ENCODE results near the gene GLRX. TPM values are rescaled to one million over a fixed set of nuclear protein-coding genes. Genes with fewer than 3 reads are reported as not detected.

The GLRX gene
- total RNA-seq, 1 donor from 2014 or later = 139 TPM

DNA sequence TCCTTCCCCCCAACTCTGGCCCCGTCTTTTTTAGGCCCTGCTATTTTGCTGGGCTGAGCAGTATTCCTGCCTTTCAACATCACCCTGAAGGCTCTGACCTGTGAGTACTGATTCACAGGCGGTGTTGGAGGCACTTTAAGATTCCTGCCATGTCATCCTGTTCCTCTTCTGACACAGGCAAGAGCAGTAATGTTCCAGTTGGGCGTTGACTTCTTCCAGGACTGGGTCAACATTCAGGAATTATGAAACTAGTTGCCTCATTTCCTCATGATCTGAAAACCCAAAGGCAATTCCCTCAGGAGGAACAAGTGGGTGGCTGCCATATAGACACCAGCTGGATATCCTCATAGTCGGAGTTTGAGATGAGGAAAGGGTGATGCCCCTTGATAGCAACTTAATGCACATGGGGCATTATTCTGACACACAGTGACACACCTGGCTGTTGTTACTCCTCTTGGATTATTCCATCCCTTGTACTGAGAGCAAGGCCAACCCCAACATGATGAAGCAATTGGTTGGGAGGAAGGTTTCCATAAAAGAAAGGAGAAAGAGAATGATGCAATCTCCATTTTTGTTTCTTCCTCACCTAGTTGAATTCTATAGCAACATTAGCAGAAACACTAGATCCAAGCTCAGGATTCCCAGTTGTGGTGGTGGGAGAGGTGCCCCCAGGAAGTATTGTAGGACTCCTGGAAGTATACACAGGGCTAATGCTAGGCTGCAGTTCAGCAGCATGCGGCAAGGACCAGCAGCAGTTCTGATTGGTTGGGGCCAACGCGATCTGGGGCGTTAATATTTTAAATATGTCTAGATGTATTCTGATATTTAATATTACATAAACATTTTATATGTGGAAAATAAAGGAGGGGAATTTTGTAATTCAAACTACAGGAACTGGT, 19.6 kb upstream of the GLRX start:
- no peak overlapping the region for H3K4me3 ChIP-seq (ENCODE audit: low read depth, low read length)
- H3K36me3 ChIP-seq (ENCODE audit: control insufficient read depth, insufficient read depth, low read length) = no peaks in the 10 kb centered on the region
- no peaks in the 10 kb centered on the region for H3K27me3 ChIP-seq (ENCODE audit: control insufficient read depth, insufficient read depth, low read length)
- TF ChIP-seq, protein P1, sequence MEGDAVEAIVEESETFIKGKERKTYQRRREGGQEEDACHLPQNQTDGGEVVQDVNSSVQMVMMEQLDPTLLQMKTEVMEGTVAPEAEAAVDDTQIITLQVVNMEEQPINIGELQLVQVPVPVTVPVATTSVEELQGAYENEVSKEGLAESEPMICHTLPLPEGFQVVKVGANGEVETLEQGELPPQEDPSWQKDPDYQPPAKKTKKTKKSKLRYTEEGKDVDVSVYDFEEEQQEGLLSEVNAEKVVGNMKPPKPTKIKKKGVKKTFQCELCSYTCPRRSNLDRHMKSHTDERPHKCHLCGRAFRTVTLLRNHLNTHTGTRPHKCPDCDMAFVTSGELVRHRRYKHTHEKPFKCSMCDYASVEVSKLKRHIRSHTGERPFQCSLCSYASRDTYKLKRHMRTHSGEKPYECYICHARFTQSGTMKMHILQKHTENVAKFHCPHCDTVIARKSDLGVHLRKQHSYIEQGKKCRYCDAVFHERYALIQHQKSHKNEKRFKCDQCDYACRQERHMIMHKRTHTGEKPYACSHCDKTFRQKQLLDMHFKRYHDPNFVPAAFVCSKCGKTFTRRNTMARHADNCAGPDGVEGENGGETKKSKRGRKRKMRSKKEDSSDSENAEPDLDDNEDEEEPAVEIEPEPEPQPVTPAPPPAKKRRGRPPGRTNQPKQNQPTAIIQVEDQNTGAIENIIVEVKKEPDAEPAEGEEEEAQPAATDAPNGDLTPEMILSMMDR (IDR thresholded peaks at IDR 0.05; ENCODE audit: insufficient read depth, low read length, poor library complexity, severe bottlenecking) = no peak
- no peak for DNase-seq (ENCODE audit: low read depth)

DNA sequence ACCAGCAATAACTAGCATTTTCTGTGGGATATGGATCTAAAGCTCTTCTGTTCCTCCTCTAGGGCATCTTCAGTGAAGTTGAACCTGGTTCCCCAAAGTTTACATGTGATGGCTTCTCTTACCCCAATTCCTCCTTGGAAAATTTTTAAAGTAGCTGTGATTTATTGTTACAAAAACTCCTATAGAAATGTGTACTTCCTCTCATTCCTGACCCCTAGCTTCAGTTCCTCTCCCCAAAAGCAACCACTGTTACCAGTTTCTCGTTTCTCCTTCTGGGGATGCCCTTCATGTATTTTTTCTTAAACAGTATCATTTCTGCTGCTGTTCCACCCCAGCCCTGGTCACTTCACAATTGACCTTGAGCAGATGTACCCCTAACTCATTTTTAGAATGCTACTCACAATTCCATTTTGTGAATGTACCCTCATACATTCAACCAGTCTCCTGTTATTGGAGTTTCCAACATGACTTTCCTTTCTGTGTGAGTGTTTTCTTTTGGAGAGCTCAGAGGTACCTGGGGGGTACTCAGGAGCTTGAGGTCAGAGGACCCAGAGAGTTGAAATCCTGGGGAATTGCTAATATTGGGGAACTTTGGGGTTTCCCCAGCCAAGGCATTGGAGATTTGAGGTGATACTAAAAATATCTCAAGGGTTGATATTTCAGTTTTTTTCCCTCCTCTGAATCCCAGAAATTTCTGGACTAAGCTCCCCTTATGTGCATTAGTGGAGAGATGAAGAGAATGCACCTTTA, 18.6 kb upstream of the GLRX start:
- no peak overlapping the region for H3K4me3 ChIP-seq (ENCODE audit: low read depth, low read length)
- H3K36me3 ChIP-seq (ENCODE audit: control insufficient read depth, insufficient read depth, low read length) = no peaks in the 10 kb centered on the region
- TF ChIP-seq, protein P1 (IDR thresholded peaks at IDR 0.05; ENCODE audit: insufficient read depth, low read length, poor library complexity, severe bottlenecking) = no peak
- DNase-seq (ENCODE audit: low read depth) = no peak
- H3K27me3 ChIP-seq (ENCODE audit: control insufficient read depth, insufficient read depth, low read length) = no peaks in the 10 kb centered on the region

DNA sequence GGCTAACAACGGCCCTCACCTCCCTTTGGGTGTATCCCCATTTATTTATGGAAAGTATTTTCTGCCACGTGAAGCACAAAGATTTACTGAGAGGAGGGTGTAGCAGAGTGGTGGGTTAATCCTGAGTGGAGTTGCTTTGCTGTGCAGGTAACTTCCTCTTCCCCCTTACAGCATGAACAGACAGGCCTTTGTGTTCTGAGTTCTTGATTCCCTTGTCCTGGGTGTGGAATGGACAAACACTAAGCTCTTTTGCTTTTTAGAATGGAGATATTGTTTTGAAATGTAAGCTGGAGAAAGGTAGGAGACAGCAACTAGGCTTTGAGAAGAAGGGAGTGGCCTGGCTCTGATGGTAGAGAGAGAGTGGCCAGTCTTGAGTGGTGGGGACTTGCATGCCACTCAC, 17.1 kb upstream of the GLRX start:
- no peak for DNase-seq (ENCODE audit: low read depth)
- Histone ChIP-seq H3K27me3 (ENCODE audit: control insufficient read depth, insufficient read depth, low read length) (no peaks in the 10 kb centered on the region), H3K4me3 (ENCODE audit: low read depth, low read length) (no peak overlapping the region), H3K36me3 (ENCODE audit: control insufficient read depth, insufficient read depth, low read length) (no peaks in the 10 kb centered on the region)
- TF ChIP-seq, protein P1 (IDR thresholded peaks at IDR 0.05; ENCODE audit: insufficient read depth, low read length, poor library complexity, severe bottlenecking) = no peak

DNA sequence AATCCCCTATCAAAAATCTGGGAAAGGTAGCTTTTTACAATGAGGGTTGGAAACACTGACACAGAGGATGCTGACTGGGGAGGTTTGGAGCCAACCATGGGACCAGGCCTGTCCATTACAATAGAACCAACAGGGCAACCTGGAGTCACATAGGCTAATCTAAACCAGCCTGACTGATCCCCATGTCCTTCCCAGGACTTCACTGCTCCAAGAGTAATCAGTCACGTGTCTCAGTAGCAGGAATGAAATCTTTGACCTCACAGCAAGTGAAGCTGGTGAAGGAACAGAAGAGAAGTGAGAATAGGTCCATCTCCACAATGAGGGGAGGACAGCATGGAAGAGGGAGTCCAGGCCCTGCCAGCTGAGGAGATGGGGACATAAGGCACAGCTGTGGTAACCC, 16.0 kb upstream of the GLRX start:
- Histone ChIP-seq H3K4me3 (ENCODE audit: low read depth, low read length) (no peak overlapping the region), H3K27me3 (ENCODE audit: control insufficient read depth, insufficient read depth, low read length) (no peaks in the 10 kb centered on the region), H3K36me3 (ENCODE audit: control insufficient read depth, insufficient read depth, low read length) (no peaks in the 10 kb centered on the region)
- TF ChIP-seq, protein P1 (IDR thresholded peaks at IDR 0.05; ENCODE audit: insufficient read depth, low read length, poor library complexity, severe bottlenecking) = no peak
- DNase-seq (ENCODE audit: low read depth) = no peak

DNA sequence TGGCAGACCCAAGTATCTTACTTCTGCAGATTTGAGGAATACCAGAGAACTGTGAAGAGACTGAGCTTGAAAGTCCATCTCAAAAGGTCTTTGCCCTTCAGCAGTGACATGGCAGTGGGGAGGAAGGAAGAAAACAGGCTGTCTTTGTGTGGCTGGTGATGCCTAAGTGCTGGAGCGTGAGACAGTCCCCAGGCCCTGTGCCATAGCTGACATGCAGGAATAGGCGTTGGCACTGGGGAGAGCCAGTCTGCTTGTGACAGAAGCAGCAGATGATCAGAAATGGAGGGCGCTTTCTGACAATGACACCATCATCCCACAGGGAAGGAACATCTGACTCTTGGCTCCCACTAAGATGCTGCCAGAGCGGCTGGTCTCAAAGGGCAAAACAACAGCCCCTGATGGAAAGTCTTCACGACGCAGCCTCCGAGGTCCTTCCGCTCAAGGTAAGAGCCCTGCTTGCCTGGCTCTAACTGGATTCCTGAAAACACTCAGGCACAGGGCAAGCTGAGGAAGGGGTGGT, 15.5 kb upstream of the GLRX start:
- TF ChIP-seq, protein P1 (IDR thresholded peaks at IDR 0.05; ENCODE audit: insufficient read depth, low read length, poor library complexity, severe bottlenecking) = no peak
- H3K36me3 ChIP-seq (ENCODE audit: control insufficient read depth, insufficient read depth, low read length) = no peaks in the 10 kb centered on the region
- H3K4me3 ChIP-seq (ENCODE audit: low read depth, low read length) = no peak overlapping the region
- DNase-seq (ENCODE audit: low read depth) = no peak
- H3K27me3 ChIP-seq (ENCODE audit: control insufficient read depth, insufficient read depth, low read length) = no peaks in the 10 kb centered on the region

Measured in kidney epithelial cell (primary cell).